Cardiac fibroblast (primary cell): Measurements from ENCODE around the gene TSPAN9.
A peak's percentile ranks its signal among the peaks of the same experiment; 100 is the strongest.

Experiments used
- DNase-seq, 2 donors: peaks; one replicate each; pipeline versions ENCODE4 v3.0.0 to v3.0.0-alpha.2; 2010; ENCODE audit warnings: low read depth in 2 of 2
- H3K4me3 ChIP-seq, 2 donors: replicated peaks in 1 of 2; 1 replicate in 1 of 2; 2 replicates in 1 of 2; pipeline ENCODE4 v1.5.1; 2011; ENCODE audit warnings: low read depth in 2 of 2, low read length in 2 of 2, mild to moderate bottlenecking in 2 of 2, moderate library complexity in 1 of 2
- TF ChIP-seq, protein P1 (sequence below): IDR thresholded peaks from one replicate; pipeline ENCODE4 v1.5.1; 2011; ENCODE audit warnings: low read depth, mild to moderate bottlenecking, low read length, inconsistent platforms

TSPAN9 gene

DNA sequence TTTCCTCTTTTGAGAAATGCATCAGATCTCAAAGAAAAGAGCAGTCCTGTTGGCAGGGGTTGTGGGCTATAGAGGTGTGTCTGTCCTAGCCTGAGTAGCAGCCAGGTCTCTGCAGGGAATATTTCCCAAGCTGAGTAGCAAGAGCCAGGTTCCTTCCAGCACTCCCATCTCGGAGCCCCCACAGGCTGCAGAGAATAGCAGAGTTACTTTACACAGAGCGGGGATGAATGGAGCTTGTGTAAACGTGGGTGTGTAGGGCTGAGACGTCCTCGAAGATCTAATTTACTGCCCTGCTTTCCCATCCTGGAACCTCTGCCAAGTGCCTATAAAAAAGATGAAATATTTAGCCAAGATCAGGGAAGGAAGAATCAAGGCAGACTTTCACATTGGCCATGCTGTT is 156.6 kb downstream of the TSPAN9 start:
- no peak for DNase-seq
- H3K4me3 ChIP-seq = no peak overlapping the region
- TF ChIP-seq, protein P1, sequence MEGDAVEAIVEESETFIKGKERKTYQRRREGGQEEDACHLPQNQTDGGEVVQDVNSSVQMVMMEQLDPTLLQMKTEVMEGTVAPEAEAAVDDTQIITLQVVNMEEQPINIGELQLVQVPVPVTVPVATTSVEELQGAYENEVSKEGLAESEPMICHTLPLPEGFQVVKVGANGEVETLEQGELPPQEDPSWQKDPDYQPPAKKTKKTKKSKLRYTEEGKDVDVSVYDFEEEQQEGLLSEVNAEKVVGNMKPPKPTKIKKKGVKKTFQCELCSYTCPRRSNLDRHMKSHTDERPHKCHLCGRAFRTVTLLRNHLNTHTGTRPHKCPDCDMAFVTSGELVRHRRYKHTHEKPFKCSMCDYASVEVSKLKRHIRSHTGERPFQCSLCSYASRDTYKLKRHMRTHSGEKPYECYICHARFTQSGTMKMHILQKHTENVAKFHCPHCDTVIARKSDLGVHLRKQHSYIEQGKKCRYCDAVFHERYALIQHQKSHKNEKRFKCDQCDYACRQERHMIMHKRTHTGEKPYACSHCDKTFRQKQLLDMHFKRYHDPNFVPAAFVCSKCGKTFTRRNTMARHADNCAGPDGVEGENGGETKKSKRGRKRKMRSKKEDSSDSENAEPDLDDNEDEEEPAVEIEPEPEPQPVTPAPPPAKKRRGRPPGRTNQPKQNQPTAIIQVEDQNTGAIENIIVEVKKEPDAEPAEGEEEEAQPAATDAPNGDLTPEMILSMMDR = no peak

GRCh38 chr12:3236345-3237187 is 159.4 kb downstream of the TSPAN9 start:
- no peak overlapping the region for H3K4me3 ChIP-seq
- TF ChIP-seq, protein P1 = no peak
- DNase-seq = peak; percentile 52 to 65

GRCh38 chr12:3238196-3238595 is 161.0 kb downstream of the TSPAN9 start:
- no peak for DNase-seq
- TF ChIP-seq, protein P1 = no peak

GRCh38 chr12:3241621-3242020 is 164.4 kb downstream of the TSPAN9 start:
- no peak overlapping the region for H3K4me3 ChIP-seq
- DNase-seq = no peak
- TF ChIP-seq, protein P1 = no peak

More at GRCh38 chr12:3238196-3238595, 161.0 kb downstream of the TSPAN9 start:
- no peak overlapping the region for H3K4me3 ChIP-seq

DNA sequence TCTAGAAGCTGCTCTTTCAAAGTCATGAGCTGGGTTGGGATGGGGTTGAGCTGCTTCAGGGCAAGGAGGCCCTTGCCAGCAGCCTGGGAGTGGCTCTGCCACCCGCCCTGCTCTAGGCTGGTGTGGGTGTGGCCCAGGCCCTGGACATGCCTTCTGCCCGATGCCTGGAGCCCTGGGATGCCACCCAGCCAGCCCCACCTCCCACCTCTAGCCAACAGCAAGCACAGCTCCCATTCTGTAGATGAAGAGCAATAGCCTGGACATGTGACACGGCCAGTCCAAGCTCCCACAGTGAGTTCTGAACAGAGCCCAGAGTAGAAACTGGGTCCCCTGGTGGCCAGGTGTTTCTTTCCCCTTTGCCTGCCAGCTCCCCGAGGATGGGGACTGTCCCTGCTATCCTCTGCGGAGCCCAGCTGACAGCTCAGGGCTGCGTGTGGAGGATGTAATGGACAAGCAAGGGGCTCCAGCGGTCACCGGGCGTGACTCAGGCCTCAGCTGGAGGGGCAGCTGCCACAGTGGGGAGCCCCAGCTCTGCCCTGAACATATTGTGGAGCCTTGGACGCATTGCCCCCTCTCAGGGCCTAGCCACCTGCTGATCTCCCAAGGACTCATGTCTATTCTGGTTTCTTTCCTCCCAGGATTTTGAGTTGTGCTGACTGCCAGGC is 165.2 kb downstream of the TSPAN9 start:
- TF ChIP-seq, protein P1 = no peak
- no peak overlapping the region for H3K4me3 ChIP-seq
- DNase-seq = no peak

- TF ChIP-seq, protein P1 = no peak
- no peak for DNase-seq
- no peak overlapping the region for H3K4me3 ChIP-seq
Observed at GRCh38 chr12:3243376-3244084, 166.4 kb downstream of the TSPAN9 start.
